AG10803 (cell line): ENCODE measurements around the gene GJB2.

Source experiments
- DNase-seq: peaks from one replicate; pipeline ENCODE4 v3.0.0; 2010; ENCODE audit warnings: low read depth
- H3K4me3 ChIP-seq: 2 replicates; pipeline ENCODE4 v1.5.1; 2011; ENCODE audit warnings: mild to moderate bottlenecking, low read length, control low read depth
- TF ChIP-seq, protein P1 (sequence below): conservative IDR thresholded peaks from 2 replicates; pipeline ENCODE4 v1.5.1; 2011; ENCODE audit warnings: mild to moderate bottlenecking, low read length, control low read depth, inconsistent platforms

Gene GJB2

DNA sequence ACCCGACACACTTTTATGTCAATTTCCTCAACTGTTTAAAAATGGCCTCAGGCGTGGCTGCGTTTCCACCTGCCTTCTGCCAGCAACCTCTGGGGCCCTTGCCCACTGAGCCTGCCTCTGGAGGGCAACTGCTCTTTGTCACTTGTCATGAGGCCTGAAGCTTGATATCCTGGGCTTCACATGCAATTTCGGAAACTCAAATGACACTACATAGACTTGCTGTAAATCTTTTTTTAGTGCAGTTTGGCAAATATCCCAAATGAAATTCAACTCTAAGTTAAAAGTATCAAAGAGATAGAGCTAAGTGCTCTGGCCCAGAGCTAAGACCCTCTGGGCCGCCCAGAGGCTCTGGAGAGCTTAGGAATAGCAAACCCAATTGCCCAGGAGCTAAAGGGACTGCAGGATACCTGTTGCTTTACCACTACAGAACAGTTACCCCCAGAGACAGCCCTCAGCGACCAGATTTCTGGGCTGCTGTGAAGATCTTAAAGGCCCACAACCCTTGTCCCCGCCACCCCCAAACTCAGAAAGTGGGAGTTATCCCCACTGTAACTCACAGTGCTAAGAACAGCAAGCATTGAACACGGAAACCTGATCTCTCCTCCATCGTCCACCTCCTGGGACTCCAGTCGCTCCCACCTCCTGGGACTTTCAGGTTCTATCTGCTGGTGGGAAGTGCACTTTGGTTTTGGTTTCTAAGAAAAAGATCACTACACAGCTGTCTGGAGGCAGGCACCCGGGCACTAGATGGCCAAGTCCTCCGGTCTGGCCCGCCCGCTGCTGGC, 51.3 kb downstream of the GJB2 start:
- DNase-seq = no peak
- TF ChIP-seq, protein P1, sequence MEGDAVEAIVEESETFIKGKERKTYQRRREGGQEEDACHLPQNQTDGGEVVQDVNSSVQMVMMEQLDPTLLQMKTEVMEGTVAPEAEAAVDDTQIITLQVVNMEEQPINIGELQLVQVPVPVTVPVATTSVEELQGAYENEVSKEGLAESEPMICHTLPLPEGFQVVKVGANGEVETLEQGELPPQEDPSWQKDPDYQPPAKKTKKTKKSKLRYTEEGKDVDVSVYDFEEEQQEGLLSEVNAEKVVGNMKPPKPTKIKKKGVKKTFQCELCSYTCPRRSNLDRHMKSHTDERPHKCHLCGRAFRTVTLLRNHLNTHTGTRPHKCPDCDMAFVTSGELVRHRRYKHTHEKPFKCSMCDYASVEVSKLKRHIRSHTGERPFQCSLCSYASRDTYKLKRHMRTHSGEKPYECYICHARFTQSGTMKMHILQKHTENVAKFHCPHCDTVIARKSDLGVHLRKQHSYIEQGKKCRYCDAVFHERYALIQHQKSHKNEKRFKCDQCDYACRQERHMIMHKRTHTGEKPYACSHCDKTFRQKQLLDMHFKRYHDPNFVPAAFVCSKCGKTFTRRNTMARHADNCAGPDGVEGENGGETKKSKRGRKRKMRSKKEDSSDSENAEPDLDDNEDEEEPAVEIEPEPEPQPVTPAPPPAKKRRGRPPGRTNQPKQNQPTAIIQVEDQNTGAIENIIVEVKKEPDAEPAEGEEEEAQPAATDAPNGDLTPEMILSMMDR = no peak
- H3K4me3 ChIP-seq = no peak overlapping the region

DNA sequence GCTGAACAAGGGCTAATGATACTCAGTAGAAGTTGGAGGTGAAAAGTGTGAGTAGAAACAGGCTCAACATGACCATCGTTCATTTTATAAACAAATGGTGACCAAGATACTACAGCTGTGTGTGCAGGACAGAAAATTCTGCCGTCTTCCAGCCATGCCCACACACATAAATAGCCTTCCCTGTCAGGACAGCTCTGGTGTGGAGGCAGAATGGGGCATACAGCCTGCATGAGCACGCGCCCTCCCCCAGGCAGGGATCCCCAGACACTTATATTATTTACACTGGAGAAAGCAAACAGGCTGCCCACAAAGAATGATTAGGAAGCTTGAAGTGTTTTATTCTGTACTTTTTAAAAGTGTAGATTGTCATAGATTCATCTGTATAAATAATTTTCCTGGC, 52.3 kb downstream of the GJB2 start:
- no peak overlapping the region for H3K4me3 ChIP-seq
- TF ChIP-seq, protein P1 = no peak
- no peak for DNase-seq

DNA sequence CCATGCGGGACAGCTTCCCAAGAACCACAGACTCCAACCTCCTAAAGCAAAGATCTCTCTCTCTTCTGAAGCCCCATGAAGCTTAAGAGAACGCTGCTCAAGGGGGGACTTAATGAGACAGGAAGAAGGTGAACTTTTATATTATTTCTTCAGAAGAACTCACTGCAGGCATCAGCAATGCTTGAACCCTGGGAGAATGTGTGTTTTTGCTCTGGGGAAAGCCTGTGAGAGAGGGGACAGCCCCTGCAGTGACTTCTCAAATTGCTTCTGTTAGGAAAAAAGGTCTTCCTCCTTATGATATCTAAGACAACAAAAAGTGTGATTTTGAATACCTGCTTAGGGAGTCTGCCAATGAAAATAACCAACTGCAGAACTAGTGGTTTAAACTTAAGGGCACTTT, 54.9 kb downstream of the GJB2 start:
- DNase-seq = no peak
- TF ChIP-seq, protein P1 = no peak
- H3K4me3 ChIP-seq = no peak overlapping the region
